ENCODE results near the gene ADORA1.

ADORA1 gene

GRCh38 chr1:203210350-203210749 is 82.8 kb downstream of the ADORA1 start:
- DNase-seq (ENCODE audit: low read depth in 2 of 3, low spot score in 2 of 3) = no peak

- no peak for DNase-seq (ENCODE audit: low read depth in 2 of 3, low spot score in 2 of 3)
Observed at GRCh38 chr1:203210988-203211387, 83.5 kb downstream of the ADORA1 start.

- DNase-seq (ENCODE audit: low read depth in 2 of 3, low spot score in 2 of 3) = no peak
Observed at GRCh38 chr1:203211812-203212211, 84.3 kb downstream of the ADORA1 start.

- DNase-seq (ENCODE audit: low read depth in 2 of 3, low spot score in 2 of 3) = no peak
Observed at GRCh38 chr1:203213126-203213525, 85.6 kb downstream of the ADORA1 start.

- no peak for DNase-seq (ENCODE audit: low read depth in 2 of 3, low spot score in 2 of 3)
Observed at GRCh38 chr1:203214871-203215270, 87.3 kb downstream of the ADORA1 start.

GRCh38 chr1:203215573-203215972 is 88.0 kb downstream of the ADORA1 start:
- DNase-seq (ENCODE audit: low read depth in 2 of 3, low spot score in 2 of 3) = no peak

- peak in 2 of 3 experiments; percentile 16 to 31 for DNase-seq (ENCODE audit: low read depth in 2 of 3, low spot score in 2 of 3)
Observed at GRCh38 chr1:203216274-203217138, 89.0 kb downstream of the ADORA1 start.
